HG03520 (cell line): Measurements from ENCODE around the gene TARP.
"Not testable (repeated sequence)": the region's sequence is repeated elsewhere in the genome, so short reads cannot be mapped to it uniquely, and the experiment has no call there.

Source experiments
- ATAC-seq: cut with Tn5 transposase; IDR thresholded peaks from one replicate; pipeline ENCODE4 v1.9.1; 2021; ENCODE audit warnings: mild to moderate bottlenecking, moderate library complexity; ENCODE audit not compliant: unreplicated experiment

Gene TARP

DNA sequence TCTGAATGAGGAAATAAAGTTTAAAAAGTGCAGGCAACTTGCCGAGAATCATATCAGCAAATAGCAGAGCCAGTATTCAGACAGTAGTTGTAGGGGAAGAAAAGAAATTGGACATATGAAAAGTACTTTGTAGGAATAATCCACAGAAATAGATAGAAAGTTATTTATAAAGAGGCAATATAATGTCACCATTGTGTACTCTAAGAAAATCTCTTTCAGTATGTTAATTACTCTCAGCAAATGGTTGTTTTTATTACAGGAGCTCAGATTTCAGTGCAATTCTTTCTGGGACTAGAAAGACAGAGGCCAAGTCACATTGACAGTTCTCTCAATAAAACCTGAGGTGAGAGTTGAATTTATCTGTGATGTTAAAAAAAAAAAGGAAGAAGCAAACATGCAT lies 10.2 kb downstream of the TARP start:
- not testable (repeated sequence) for ATAC-seq

DNA sequence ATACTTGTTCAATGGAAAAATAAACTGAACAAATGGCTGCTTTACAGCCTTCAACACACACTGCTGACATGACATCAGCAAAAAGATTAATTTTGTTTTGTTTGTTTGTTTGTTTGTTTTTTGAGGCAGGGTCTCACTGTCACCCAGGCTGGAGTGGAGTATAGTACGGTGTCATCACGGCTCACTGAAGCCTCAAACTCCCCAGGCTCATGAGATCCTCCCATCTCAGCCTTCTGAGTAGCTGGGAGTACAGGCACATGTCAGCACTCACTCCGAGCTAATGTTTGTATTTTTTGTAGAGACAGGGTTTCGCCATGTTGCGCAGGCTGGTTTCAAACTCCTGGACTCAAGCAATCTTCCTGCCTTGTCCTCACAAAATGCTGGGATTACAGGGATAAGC lies 10.9 kb downstream of the TARP start:
- no peak for ATAC-seq

DNA sequence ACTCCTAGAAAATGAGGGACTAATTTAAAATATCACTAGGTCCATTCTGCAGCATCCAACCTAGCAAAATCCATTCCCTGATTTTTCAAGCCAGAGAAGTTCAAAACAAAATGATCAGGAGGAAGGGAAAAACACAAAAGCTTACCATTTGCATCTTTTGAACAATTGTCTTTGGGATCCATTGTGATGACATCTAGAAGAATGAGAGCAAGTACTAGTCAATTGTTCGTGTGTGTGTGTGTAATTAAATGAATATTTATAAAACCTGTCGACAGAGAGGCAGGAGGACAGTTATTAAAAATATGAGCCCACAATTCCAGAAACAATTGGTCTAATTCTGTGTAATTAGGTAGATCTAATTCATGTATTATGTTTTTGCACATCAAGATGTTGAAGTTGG lies 11.4 kb downstream of the TARP start:
- not testable (repeated sequence) for ATAC-seq

DNA sequence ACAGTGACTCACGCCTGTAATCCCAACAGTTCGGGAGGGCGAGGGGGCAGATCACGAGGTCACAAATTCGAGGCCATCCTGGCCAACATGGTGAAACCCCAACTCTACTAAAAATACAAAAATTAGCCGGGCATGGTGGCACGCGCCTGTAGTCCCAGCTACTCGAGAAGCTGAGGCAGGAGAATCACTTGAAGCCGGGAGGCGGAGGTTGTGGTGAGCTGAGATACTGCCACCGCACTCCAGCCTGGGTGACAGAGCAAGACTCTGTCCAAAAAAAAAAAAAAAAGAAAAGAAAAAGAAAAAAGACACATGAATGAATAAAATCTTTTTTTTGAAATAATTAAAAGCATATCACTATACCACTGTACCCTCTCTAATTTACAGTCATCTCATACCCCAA lies 11.8 kb downstream of the TARP start:
- not testable (repeated sequence) for ATAC-seq

DNA sequence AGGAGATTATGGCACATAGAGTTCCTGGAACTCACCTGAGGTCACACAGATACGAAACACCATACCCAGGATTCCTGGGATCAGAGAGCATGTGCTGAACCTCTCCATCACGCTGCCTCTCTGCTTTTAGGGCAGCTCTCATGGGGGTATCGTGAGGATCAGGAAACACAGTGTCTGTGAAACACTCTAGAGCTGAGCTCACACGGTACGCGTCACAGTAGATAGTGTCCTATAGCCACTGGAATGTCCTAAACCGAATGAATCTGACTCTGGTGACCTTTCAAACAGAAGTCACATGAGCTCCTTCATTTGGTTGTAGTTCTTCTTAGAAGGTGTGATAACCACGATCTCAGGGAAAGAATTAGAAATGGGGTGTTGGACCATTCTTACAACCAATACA lies 14.3 kb downstream of the TARP start:
- not testable (repeated sequence) for ATAC-seq

DNA sequence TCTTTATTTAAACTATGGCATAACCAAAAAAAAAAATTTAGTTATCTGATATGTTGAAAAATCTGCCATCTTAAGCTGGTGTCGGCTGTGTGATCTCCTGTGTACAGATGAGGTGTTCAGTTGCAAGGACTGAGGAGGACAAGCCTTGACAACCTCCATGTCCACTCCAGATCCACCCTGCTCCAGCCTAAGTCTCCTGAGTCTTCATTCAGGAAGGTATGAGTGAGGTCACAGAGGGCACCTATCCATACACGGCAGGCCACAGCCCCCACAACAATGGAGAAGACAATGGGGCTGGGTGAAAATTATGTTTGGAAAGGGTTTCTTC lies 16.1 kb downstream of the TARP start:
- ATAC-seq = no peak

DNA sequence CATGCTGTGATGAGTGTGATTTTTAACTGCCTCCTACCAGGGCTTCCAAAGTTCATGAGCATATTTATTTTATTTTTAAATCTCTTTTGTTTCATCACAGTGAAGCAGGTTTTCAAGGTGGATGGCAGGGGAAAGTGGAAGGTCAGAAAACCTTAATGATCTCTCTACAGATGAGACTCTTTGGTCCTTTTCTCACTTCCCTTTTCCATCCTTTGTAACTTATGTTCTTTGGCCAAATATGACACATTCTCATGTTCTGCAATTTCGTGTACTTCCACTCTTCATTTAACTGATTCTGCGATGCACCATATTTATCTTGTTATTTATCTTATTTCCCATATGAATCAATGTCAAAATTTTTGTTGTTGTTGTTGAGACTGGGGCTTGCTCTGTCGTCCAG lies 23.6 kb downstream of the TARP start:
- ATAC-seq = peak; percentile 97

GRCh38 chr7:38248069-38248567 lies 25.3 kb downstream of the TARP start:
- ATAC-seq = no peak

- ATAC-seq = no peak
Observed at GRCh38 chr7:38245409-38245977, 27.9 kb downstream of the TARP start.

GRCh38 chr7:38244516-38244915 lies 28.9 kb downstream of the TARP start:
- ATAC-seq = no peak

DNA sequence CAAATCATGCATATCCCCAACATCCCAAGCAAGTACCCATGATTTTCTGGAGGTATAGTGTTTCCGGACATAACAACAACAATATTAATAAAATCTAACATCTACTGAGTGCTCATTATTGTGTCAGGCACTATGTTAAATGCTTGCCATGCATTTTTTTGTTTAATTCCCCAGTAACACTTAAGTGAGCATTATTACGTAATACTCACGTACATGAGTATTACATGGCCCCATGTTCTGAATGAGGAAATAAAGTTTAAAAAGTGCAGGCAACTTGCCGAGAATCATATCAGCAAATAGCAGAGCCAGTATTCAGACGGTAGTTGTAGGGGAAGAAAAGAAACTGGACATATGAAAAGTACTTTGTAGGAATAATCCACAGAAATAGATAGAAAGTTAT lies 30.1 kb downstream of the TARP start:
- not testable (repeated sequence) for ATAC-seq

DNA sequence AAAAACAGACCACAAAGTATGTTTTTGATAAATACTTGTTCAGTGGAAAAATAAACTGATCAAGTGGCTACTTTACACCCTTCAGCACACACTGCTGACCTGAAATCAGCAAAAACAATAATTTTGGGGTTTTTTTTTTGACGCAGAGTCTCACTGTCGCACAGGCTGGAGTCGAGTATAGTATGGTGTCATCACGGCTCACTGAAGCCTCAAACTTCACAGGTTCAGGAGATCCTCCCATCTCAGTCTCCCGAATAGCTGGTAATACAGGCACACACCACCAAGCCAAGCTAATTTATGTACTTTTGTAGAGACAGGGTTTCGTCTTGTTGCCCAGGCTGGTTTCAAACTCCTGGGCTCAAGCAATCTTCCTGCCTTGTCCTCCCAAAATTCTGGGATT lies 30.6 kb downstream of the TARP start:
- no peak for ATAC-seq

GRCh38 chr7:38241071-38241470 lies 32.4 kb downstream of the TARP start:
- no peak for ATAC-seq

DNA sequence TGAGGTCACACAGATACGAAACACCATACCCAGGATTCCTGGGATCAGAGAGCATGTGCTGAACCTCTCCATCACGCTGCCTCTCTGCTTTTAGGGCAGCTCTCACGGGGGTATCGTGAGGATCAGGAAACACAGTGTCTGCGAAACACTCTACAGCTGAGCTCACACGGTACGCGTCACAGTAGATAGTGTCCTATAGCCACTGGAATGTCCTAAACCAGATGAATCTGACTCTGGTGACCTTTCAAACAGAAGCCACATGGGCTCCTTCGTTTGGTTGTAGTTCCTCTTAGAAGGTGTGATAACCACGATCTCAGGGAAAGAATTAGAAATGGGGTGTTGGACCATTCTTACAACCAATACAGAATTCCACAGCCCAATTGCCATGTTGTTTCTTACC lies 34.3 kb downstream of the TARP start:
- not testable (repeated sequence) for ATAC-seq

- ATAC-seq = no peak
Observed at GRCh38 chr7:38235606-38236005, 37.8 kb downstream of the TARP start.

DNA sequence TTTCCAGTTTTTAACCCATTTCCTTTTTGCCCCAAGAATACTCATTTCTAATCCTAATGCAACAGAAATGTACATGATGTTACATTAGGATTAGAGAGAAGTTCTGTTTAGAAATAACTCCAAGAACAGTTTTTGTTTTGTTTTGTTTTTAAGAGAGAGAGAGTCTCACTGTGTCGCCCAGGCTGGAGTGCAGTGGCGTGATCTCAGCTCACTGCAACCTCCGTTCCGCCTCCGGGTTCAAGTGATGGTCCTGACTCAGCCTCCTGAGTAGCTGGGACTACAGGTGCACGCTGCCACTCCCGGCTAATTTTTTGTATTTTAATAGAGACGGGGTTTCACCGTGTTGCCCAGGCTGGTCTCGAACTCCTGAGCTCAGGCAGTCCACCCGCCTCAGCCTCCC lies 38.7 kb downstream of the TARP start:
- not testable (repeated sequence) for ATAC-seq

- peak; percentile 77 for ATAC-seq
Observed at GRCh38 chr7:38232502-38233366, 40.7 kb downstream of the TARP start.

GRCh38 chr7:38229884-38230642 lies 43.4 kb downstream of the TARP start:
- ATAC-seq = no peak

GRCh38 chr7:38229386-38229785 lies 44.0 kb downstream of the TARP start:
- ATAC-seq = no peak

DNA sequence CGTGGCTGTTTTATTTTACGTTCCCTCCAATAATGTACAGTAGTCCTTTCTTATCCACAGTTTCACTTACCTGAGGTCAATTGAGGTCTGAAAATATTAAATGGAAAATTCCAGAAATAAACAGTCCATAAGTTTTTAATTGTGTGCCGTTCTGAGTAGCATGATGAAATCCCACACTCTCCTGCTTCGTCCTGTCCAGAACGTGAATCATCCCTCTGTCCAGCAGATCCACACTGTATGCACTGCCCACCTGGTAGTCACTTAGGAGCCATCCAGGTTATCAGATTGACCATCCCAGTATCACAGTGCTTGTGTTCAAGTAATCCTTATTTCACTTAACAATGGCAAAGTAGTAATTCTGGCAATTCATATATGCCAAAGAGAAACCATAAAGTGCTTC lies 49.0 kb downstream of the TARP start:
- ATAC-seq = no peak

DNA sequence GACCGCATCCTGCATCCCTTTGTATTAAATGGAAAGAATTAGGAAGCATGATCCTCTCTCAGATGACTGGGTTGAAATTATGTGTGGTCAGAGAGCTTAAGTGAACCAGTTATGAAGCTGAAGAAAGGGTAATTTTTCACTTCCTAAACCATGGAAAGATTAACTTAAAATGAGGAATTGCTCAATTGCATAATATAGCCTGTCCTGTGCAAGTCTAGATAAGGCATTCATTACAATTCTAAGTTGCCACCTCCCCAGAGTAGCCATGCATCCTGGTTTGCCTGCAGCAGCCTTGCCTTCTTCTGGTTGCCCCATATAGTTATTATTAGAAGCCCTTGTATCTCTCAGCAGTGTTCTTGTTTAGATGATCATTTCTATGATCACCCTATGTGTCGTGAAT lies 50.1 kb downstream of the TARP start:
- no peak for ATAC-seq
